Activated CD4-positive, alpha-beta T cell treated with anti-CD3 and anti-CD28 coated beads for 1 hour (primary cell): ENCODE measurements around the gene GPR39.

Experiments
- DNase-seq: peaks from one replicate; pipeline ENCODE4 v3.0.0-alpha.2; 2020

GPR39 gene

GRCh38 chr2:132573444-132574007 is 156.9 kb downstream of the GPR39 start:
- no peak for DNase-seq

GRCh38 chr2:132577686-132578085 is 161.1 kb downstream of the GPR39 start:
- no peak for DNase-seq

GRCh38 chr2:132581591-132581990 is 165.0 kb downstream of the GPR39 start:
- DNase-seq, result no peak

GRCh38 chr2:132581991-132582738 is 165.6 kb downstream of the GPR39 start:
- no peak for DNase-seq

DNA sequence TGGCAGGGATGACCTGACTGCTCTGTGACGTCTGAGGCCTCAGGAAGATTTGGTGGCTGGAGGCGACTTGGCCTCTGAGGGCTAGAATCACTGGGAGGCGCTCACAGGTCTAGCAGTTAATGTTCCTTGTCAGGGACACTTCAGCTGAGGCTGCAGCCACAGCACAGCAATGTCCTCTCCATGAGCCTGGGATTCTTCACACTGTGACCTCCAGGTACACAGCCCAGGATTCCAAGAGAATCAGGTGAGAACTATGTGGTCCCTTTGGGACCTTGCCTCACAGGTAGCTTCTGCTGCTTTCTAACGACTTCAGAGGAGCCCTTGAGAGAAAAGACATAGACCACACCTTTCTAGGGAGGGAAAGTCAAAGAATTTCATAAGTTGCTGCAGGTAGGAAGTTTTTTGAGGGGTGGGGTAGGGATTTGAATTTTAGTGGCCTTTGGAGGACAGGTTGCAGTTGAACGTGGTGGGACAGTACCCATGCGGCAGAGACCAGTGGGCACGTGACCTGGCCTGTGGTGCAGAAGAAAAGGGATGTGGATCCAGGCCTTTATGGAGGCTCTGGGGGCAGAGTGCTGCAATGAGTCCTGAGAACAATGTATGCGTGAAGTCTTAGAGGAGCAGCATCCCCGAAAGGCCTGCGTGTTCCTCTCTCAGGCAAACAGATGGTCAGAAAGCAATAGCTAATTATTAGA is 167.2 kb downstream of the GPR39 start:
- DNase-seq, result no peak

DNA sequence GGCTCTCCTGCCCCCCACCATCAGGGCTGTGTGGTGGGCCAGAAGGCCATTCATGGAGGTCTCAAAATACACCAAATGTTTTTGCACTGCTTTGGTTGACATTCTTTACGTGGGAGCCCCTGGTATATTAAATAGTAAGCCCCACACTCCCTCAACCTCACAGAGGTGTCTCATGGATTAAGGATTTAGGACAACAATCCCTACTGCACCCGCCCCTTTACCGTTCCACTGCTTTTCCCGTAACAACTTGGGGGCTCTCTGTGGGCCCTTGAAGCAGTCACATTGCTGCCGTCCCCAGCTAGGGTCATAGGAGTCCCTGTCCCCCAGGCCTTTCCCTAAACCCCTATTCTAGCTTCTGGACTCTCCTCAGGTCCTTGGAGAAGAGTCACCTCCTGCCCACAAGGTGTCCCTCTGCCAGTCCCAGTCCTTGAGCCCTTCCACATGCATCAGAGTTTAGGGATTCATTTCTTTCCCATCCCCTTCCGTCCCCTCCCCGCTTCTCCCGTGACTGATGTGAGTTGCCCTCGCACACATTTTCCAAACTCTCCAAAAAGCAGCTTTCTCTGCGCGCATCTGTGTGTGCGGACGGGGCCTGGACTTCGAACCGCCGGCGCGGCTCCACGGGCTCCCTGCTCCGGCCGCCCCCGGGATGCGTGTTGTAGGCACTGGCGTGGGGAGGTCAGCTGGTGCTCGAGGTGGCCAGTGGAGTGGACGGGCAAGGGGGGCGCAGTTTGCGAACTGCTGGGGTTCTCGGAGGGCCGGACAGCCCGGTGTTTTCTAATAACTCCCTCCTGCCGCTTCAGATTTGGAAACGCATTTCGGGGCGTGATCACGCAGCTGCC is 168.6 kb downstream of the GPR39 start:
- no peak for DNase-seq

GRCh38 chr2:132586101-132586511 is 169.5 kb downstream of the GPR39 start:
- DNase-seq, result no peak

- DNase-seq, result no peak
These were observed 170.2 kb downstream of the GPR39 start for GRCh38 chr2:132586835-132587234.

GRCh38 chr2:132588576-132588975 is 172.0 kb downstream of the GPR39 start:
- DNase-seq, result no peak

DNA sequence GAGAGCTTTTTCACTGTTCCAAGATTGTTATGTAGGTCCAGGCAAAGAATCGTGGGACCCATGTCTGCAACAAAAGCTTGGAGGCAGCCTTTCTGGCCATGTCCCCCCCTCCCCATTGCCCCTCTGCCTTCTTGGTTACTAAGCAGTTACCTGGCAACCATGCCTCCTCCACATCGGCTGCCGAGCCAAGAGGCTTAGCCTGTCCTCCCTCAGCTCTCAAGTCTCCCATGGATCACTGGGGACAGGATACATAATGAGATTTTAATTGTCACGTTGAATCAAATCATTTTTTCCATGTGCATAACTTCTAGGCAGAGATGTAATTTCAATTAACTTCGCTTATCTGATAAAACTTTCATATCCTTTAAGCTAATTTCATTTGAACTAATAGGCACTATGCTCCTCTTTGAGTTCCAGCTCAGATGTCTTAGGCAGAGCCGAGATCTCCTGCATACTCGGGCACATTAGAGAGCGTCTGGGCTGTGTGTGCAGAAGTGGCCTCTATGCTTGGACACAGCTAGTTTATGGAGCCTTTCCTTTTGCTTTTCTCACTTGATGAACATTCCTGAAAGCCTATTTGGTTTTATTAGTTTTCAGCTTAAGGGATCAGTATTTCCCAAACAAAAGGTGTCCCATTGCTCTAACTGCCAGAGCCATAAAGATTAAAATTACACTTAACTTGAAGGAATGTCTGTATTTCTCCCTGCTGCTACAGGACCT is 172.7 kb downstream of the GPR39 start:
- no peak for DNase-seq

DNA sequence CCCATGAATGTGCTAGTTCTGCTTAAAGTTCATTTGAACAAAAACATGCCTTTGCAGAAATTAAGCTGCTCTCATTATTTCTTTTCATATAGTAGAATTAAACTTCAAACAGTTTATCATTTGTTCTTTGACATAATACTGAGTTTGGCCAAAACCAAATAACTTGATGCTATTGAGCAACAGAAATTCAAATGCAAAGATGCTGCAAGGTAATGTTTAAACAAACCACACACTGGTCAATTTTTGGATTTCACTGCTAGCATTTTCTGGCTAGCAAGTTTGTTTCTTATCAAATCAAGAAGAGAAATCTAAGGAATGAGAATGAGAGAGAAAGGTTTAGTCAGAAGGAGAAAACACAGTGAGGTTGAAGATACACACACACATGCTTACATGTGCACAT is 173.4 kb downstream of the GPR39 start:
- DNase-seq, result no peak

DNA sequence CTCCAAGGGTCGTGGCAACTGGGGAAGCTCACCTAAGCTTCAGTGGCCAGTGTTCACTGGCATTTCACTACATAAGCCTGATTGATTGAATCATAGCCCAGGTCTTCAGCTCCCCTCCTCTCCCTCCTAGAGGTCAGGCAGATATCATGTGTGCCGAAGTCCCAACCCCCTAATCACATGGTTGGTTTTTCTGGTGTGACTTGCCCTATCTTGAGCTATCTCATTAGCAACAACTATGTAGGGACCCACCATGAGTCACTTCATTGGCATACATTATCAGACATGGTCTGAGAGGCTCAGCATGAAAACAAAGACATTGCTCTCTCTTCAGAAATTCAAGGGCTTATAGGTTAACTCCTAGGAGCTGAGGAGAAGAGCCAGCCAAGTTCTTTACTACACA is 176.6 kb downstream of the GPR39 start:
- DNase-seq, result no peak

DNA sequence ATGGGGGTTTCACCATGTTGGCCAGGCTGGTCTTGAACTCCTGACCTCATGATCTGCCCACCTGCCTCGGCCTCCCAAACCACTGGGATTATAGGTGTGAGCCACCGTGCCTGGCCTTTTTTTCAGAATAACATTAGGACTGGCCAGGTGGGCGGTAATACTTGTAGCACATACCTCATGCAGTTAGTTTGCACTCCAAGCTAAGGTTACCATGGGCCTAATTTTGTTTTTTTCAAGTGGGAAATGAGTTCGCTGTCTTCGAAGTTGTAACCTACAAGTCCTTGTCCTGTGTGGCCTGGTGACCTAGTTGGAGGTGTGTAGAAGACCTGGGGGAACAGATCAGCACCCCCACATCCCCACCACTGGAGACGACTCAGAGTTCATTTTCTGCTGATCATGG is 178.6 kb downstream of the GPR39 start:
- DNase-seq, result no peak

DNA sequence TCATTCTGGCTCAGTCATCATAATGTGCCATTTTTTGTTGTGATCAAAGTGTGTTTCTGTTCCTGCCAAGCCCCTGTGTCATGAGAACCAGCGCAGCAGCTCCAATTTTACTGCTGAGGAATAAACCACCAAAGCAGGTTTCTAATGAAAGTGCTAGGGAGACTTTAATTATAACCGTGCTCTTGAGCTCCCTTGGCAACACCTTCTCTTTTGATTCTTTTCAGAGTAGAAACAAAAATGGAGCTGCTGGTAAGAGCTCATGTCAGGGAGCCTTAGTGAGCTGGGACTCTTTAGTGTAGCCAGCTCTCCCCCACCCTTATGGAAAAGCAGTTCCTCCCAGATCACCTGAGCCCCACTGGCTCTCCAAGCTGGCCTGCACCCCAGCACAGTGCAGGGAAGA is 179.1 kb downstream of the GPR39 start:
- DNase-seq, result no peak

DNA sequence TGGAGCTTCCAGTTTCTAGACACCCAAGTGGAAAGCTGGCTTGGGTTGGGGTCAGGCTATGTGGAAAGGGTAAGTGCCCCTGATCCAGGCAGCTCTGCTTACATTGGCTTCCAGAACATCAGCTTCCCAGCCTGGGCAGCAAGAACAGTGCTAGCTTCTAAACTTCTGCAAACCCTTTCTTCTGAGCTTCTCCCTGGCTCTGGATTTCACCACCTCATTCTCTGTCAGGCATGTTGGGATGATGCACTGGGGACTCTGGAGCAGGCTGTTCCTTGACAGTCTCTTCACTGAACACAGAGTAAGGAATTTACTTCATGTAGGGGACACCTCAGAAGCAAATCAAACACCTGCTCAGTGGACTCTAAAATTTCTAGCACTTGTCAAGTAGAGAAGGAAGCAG is 180.6 kb downstream of the GPR39 start:
- no peak for DNase-seq

DNA sequence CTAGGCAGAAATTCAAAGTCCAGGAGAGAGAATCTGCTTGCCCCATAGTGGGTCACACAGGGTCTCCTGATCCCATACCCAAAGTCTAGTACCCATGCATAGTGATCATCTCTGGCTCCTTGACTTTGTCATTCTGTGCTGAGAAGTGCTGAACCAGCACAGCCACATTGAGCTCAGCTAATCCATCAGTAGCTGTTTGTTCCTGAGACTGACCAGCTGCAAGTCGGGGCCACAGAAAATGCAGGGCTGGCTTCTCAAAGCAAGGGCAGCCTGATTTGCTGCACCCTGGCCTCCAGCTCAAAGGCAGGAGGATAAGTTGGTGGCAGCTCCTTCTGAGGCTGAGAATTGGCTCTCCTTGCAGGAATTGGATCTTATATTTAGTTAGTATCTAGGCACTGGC is 181.2 kb downstream of the GPR39 start:
- no peak for DNase-seq

DNA sequence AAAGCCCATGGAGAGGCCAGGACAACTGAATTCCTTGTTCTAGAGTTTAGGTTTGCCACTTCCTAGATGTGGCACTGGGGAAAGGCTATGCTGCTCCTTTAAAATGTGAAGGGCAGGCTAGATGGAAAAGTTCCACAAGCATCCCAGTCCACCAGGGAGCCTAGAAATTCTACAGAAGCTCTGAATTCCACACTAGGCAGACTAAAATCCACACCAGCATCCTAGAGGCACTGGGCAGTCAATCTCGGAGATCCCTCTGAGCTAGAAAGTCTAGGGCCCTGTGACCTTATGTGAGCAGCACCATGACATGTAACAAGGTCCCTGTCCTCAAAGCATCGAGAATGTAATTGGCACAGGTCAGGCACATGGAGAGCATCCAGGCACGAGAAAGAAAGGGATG is 181.9 kb downstream of the GPR39 start:
- no peak for DNase-seq

DNA sequence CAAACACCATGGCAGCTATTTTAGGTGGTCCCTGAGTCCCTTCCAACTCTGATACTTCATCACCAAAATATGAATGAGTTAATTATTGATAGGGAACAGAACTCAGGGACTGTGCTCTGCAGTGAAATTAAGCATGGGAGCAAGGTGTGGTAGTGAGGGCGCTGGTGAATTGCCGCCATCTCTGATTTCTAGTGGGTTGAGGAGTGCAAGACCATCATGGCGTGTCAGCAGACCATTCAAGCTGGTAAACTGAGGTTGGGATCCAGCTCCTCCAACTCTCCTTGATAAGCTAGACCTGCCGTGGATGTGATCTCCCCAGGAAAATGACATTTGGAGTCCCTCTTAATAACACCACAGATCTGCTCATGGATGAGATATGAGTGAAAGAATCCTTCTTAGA is 183.0 kb downstream of the GPR39 start:
- DNase-seq, result no peak

- no peak for DNase-seq
These were observed 188.0 kb downstream of the GPR39 start for GRCh38 chr2:132604561-132604960.

DNA sequence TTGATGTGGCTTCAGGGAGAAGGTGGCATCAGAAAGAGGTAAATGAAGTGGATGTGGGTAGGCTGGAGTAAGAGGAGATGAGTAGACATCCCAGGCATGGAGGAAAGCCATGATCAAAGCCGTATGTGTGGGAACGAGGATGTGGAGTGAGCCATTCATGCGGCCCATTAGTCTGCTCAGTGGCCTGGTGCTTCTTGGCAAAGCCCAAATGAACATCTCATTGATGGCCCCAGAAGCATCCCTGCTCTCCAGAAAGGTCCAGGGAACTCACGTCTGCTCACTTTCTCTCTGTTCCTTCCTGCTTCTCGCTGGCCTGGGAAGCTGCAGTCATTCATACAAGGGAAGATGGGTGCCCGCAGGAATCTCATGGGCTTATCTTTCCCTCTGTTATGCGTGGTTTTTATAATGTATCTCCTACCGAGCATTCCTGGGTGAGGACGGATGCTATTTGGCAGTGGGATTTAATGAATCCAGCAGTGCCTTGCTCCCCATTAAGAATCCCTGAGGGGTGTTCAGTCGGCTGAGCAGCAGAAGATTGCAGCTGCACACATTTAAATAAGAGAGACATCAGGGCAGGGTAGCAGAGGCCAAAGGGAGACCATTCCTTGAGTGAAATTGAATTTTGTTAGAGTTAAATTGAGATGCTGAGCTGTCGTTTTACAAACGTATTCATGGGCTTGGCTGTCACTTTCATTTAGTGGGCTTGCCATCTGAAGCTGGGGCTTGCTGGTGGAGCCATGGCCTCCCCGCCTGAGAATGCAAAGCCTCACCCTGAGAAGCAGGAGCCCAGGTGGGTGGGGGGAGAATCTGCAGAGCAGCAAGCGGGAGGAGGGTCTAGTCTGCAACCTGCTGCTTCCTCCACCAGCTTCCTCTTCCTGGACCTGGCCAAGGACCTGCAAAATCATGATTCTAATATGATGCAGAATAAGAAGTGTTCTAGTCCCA is 188.9 kb downstream of the GPR39 start:
- no peak for DNase-seq

DNA sequence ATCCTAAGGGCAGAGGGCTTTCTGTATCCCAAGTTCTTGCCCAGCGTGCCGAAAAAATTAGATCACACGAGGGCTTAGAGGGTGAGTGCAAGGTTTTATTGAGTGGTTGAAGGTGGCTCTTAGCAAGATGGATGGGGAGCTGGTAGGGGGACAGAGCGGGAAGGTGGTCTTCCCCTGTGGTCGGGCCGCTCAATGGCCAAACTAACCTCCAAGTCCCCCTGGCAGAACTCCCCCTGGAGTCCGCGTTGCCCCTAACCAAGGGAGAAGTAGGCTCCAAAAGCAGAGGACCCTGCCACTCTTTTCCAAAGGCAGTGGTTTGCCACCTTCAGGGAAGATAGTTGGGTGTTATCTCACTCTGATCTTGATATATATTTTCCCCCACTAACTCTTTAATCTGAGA is 190.0 kb downstream of the GPR39 start:
- DNase-seq, result no peak
